DND-41 (cell line): ENCODE results near the gene ELK4.

Experiments
- ATAC-seq: fragments of 200-7000 bp; cut with Tn5 transposase; 3 replicates; pipeline ENCODE4 v1.9.1; 2021; ENCODE audit warnings: low read depth; ENCODE audit not compliant: insufficient read depth
- DNase-seq: peaks from one replicate; pipeline ENCODE4 v3.0.0-alpha.2; 2020
- H2AFZ ChIP-seq: 2 replicates; pipeline ENCODE4 v1.6.0; 2012; ENCODE audit warnings: low read depth, low read length
- H3K27ac ChIP-seq: 2 replicates; pipeline ENCODE4 v1.5.1; 2012; ENCODE audit warnings: low read length, inconsistent platforms
- H3K27me3 ChIP-seq: fragments of 200-600 bp; sonication (generic); 2 replicates; pipeline ENCODE4 v1.6.0; 2012; ENCODE audit warnings: low read length, mild to moderate bottlenecking, inconsistent platforms; ENCODE audit not compliant: insufficient read depth, poor library complexity
- H3K36me3 ChIP-seq: 2 replicates; pipeline ENCODE4 v1.5.1; 2012; ENCODE audit warnings: low read length, inconsistent platforms; ENCODE audit not compliant: insufficient read depth
- H3K4me1 ChIP-seq: 2 replicates; pipeline ENCODE4 v1.5.1; 2012; ENCODE audit warnings: mild to moderate bottlenecking, low read length; ENCODE audit not compliant: insufficient read depth
- H3K4me2 ChIP-seq: 2 replicates; pipeline ENCODE4 v1.6.0; 2012; ENCODE audit warnings: mild to moderate bottlenecking, moderate library complexity, low read length, inconsistent platforms; ENCODE audit not compliant: insufficient read depth
- H3K4me3 ChIP-seq, 2 experiments: fragments of 200-600 bp in 1 of 2; shearing (Covaris generic) in 1 of 2; 2 replicates each; pipeline ENCODE4 v1.5.1; 2012 to 2016; ENCODE audit warnings: inconsistent platforms in 2 of 2, low read length in 2 of 2, mild to moderate bottlenecking in 2 of 2, low read depth in 1 of 2, moderate library complexity in 1 of 2
- H3K79me2 ChIP-seq: 2 replicates; pipeline ENCODE4 v1.6.0; 2012; ENCODE audit warnings: low read length, inconsistent platforms; ENCODE audit not compliant: insufficient read depth
- H3K9ac ChIP-seq: 2 replicates; pipeline ENCODE4 v1.6.0; 2012; ENCODE audit warnings: low read depth, mild to moderate bottlenecking, inconsistent platforms, low read length, moderate library complexity
- H3K9me3 ChIP-seq: 2 replicates; pipeline ENCODE4 v1.5.1; 2012; ENCODE audit warnings: low read length, moderate library complexity, mild to moderate bottlenecking, inconsistent platforms; ENCODE audit not compliant: insufficient read depth, severe bottlenecking
- H4K20me1 ChIP-seq: 2 replicates; pipeline ENCODE4 v1.6.0; 2012; ENCODE audit warnings: low read length; ENCODE audit not compliant: insufficient read depth
- EZH2 ChIP-seq: IDR thresholded peaks from 3 replicates; pipeline ENCODE4 v1.6.1; 2012; ENCODE audit warnings: borderline replicate concordance, low read depth, mild to moderate bottlenecking, moderate library complexity, low read length, inconsistent platforms; ENCODE audit not compliant: severe bottlenecking
- TF ChIP-seq, protein P1 (sequence below): IDR thresholded peaks from 2 replicates; pipeline ENCODE4 v1.5.1; 2012; ENCODE audit warnings: borderline replicate concordance, low read length, moderate library complexity, mild to moderate bottlenecking; ENCODE audit not compliant: poor library complexity, severe bottlenecking; ENCODE audit errors: extremely low read depth

The ELK4 gene

DNA sequence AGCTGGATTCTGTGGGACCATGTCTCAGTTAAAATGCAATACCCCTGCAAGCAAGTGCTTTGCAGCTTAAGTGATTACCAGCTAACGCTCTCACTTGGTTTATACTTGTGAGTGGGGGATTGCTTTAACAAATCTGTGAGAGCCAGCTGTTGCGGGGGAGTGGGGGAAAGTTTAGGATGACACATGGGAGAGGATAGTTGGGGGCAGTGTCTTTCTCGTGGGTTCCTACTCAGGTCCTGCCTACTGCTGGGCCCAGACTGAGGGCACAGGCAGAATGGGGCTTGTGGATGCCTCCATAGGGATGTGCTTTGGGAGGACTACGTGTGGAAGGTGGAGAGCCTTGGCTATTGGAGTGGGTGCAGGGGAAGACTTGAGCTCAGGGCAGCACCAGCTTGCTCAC is 60.1 kb downstream of the ELK4 start:
- Histone ChIP-seq H3K27ac (no peak overlapping the region), H3K4me1 (no peaks in the 10 kb centered on the region), H3K79me2 (no peaks in the 10 kb centered on the region), H3K36me3 (no peaks in the 10 kb centered on the region), H3K9ac (no peak overlapping the region), H3K27me3 (peaks cover 28% of the 10 kb centered on the region), H3K4me3 (no peak overlapping the region), H3K4me2 (no peak overlapping the region), H4K20me1 (no peaks in the 10 kb centered on the region; the same call in none of the 2 replicates), H3K9me3 (no peaks in the 10 kb centered on the region), H2AFZ (no peak overlapping the region)
- ATAC-seq (no peak), DNase-seq (no peak)
- TF ChIP-seq, protein P1, sequence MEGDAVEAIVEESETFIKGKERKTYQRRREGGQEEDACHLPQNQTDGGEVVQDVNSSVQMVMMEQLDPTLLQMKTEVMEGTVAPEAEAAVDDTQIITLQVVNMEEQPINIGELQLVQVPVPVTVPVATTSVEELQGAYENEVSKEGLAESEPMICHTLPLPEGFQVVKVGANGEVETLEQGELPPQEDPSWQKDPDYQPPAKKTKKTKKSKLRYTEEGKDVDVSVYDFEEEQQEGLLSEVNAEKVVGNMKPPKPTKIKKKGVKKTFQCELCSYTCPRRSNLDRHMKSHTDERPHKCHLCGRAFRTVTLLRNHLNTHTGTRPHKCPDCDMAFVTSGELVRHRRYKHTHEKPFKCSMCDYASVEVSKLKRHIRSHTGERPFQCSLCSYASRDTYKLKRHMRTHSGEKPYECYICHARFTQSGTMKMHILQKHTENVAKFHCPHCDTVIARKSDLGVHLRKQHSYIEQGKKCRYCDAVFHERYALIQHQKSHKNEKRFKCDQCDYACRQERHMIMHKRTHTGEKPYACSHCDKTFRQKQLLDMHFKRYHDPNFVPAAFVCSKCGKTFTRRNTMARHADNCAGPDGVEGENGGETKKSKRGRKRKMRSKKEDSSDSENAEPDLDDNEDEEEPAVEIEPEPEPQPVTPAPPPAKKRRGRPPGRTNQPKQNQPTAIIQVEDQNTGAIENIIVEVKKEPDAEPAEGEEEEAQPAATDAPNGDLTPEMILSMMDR = no peak
- TF ChIP-seq EZH2 = no peak

DNA sequence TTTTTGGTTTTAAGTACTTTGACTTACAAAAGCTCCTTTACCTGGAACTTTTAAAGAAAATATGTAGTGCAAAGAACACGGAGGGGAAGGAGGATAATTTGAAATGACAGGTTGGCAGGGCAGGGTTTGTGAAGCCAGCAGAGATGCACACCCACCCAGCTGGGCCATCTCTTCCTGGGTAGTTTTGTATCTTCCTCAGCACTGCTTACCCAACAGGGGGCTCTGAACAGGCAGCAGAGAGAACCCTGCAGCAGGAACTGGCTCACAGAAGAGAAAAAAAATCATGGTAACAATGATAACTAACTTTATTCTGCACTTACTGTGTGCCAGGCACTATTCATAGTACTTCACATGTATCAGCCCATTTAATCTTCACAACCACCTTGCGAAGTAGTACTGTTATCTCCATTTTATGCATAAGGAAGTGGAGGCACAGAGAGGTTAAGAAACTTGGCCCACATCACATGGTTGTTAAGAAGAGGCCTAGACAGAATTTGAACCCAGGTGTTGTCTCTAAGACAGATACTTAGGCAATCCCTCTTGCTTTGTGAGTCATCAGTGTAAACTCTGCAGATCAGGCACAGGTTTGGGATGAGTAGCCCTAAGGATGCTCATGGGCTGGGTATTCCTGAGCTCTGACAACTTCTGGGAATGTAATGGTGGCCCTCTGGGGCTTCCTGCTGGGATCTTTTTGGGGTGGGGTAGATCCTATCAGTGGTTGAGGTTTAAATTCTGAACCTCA is 60.8 kb downstream of the ELK4 start:
- Histone ChIP-seq H3K9ac (no peak overlapping the region), H3K4me2 (no peak overlapping the region), H4K20me1 (no peaks in the 10 kb centered on the region; the same call in 1 of the 2 replicates), H3K4me3 (no peak overlapping the region), H2AFZ (no peak overlapping the region), H3K4me1 (no peaks in the 10 kb centered on the region), H3K9me3 (no peaks in the 10 kb centered on the region), H3K79me2 (no peaks in the 10 kb centered on the region), H3K27me3 (peaks cover 32% of the 10 kb centered on the region), H3K36me3 (no peaks in the 10 kb centered on the region), H3K27ac (no peak overlapping the region)
- no peak for TF ChIP-seq EZH2
- TF ChIP-seq, protein P1 = no peak
- DNase-seq (no peak), ATAC-seq (no peak)

DNA sequence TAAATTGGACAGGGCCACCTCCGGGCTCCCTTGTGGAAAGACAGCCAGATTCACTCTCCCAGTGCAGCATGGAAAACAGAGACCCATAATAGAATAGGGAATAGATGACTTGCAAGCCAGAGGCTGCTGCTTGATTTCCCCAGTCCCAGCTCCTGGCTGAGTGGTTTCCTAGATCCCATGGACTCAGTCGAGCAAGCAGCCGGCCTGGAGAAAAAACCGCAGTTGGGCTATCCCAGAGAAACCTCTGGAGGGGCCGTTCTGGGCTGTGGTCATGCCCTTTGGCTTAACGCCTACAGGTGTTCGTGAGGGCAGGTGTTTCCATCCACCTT is 61.7 kb downstream of the ELK4 start:
- ATAC-seq (no peak), DNase-seq (no peak)
- Histone ChIP-seq H3K4me3 (no peak overlapping the region), H3K79me2 (no peaks in the 10 kb centered on the region), H3K27ac (no peak overlapping the region), H3K9me3 (no peaks in the 10 kb centered on the region), H3K36me3 (no peaks in the 10 kb centered on the region), H3K4me2 (no peak overlapping the region), H3K4me1 (no peaks in the 10 kb centered on the region), H3K27me3 (peaks cover 34% of the 10 kb centered on the region), H3K9ac (no peak overlapping the region), H2AFZ (no peak overlapping the region), H4K20me1 (no peaks in the 10 kb centered on the region; the same call in 1 of the 2 replicates)
- TF ChIP-seq EZH2 = no peak

DNA sequence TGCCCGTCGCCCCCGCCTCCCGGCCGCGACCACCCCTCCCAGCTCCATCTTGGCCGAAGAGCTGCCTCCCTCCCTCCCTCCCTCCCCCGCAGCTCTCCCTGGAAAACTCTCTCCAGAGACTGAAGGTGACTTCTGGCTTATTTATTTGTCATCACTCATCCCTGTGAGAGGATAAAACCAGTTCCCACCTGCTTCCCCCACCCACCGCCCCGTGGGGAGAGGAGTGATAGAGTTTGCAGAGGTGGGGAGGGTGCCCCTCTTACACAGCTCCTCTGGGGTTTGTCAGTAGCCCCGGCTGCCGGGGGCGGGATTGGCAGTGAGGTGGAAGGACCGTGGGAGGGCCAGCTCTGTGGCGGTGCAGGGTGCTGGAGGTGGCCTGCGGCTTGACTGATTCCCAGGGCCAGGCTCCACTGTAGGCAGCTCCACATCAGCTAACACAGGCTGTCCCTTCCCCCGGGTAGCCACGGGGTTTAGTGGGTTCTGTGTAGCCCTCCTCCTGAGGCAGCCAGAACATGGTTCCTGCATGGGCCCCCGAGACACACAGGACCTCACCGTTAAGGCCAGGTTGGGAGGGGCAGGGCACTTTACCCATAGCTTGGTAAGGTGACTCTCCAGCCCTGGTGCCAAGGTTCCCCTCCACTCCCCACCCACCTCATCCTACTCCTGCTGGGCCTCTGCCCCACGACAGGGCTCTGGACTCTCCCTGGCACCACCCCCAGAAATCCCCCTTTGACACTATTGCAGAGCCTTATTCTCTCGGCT is 62.2 kb downstream of the ELK4 start:
- H3K27me3 ChIP-seq = peaks cover 29% of the 10 kb centered on the region
- no peak overlapping the region for H2AFZ ChIP-seq
- no peak overlapping the region for H3K27ac ChIP-seq

More for the DNA sequence above, 62.2 kb downstream of the ELK4 start:
- no peak overlapping the region for H3K4me3 ChIP-seq
- H4K20me1 ChIP-seq = no peaks in the 10 kb centered on the region; the same call in 1 of the 2 replicates
- no peaks in the 10 kb centered on the region for H3K9me3 ChIP-seq
- H3K4me2 ChIP-seq = no peak overlapping the region
- no peak for TF ChIP-seq EZH2
- TF ChIP-seq, protein P1 = no peak
- DNase-seq = no peak
- no peak overlapping the region for H3K9ac ChIP-seq
- no peaks in the 10 kb centered on the region for H3K4me1 ChIP-seq
- no peak for ATAC-seq
- no peaks in the 10 kb centered on the region for H3K36me3 ChIP-seq
- no peaks in the 10 kb centered on the region for H3K79me2 ChIP-seq
